Retina (tissue), 1 donor: ENCODE results near the gene ABCA10.
"Not testable (repeated sequence)": the region's sequence is repeated elsewhere in the genome, so short reads cannot be mapped to it uniquely, and the experiment has no call there.

Experiments
- DNase-seq: peaks from one replicate; pipeline ENCODE4 v3.0.0-alpha.2; 2016

The ABCA10 gene, protein sequence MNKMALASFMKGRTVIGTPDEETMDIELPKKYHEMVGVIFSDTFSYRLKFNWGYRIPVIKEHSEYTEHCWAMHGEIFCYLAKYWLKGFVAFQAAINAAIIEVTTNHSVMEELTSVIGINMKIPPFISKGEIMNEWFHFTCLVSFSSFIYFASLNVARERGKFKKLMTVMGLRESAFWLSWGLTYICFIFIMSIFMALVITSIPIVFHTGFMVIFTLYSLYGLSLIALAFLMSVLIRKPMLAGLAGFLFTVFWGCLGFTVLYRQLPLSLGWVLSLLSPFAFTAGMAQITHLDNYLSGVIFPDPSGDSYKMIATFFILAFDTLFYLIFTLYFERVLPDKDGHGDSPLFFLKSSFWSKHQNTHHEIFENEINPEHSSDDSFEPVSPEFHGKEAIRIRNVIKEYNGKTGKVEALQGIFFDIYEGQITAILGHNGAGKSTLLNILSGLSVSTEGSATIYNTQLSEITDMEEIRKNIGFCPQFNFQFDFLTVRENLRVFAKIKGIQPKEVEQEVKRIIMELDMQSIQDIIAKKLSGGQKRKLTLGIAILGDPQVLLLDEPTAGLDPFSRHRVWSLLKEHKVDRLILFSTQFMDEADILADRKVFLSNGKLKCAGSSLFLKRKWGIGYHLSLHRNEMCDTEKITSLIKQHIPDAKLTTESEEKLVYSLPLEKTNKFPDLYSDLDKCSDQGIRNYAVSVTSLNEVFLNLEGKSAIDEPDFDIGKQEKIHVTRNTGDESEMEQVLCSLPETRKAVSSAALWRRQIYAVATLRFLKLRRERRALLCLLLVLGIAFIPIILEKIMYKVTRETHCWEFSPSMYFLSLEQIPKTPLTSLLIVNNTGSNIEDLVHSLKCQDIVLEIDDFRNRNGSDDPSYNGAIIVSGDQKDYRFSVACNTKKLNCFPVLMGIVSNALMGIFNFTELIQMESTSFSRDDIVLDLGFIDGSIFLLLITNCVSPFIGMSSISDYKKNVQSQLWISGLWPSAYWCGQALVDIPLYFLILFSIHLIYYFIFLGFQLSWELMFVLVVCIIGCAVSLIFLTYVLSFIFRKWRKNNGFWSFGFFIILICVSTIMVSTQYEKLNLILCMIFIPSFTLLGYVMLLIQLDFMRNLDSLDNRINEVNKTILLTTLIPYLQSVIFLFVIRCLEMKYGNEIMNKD (N-terminal part only)

GRCh38 chr17:69228576-69228975 is at the start of gene ABCA10:
Gene ABCA10, minus strand, starts transcription at chr17:69228824. Its CDS starts 3,466 bp downstream, at chr17:69225358.
- no peak for DNase-seq

- not testable (repeated sequence) for DNase-seq
These were observed 47.7 kb upstream of the ABCA10 start for GRCh38 chr17:69276279-69276678.

- no peak for DNase-seq
These were observed 47.1 kb upstream of the ABCA10 start for GRCh38 chr17:69275751-69276150.

DNA sequence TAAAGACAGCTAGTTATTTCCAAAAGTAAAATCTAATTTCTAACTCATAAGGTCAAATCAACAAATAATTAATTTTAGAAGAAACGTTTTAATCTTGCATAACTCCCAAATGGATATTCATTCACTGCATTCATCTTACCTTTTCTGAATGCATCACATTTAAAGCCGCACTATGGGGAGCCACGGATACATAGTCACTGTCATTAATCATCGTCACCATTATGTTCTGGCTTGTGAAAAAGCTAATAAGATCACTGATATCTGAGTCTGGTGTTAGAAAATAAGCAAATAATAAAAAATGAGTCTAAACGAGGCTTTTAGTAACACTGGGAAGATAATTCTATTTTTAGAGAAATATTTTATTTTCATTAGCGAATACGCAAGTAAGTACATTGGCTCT is 42.4 kb upstream of the ABCA10 start:
- DNase-seq: no peak

GRCh38 chr17:69269131-69269998 is 40.7 kb upstream of the ABCA10 start:
- no peak for DNase-seq

DNA sequence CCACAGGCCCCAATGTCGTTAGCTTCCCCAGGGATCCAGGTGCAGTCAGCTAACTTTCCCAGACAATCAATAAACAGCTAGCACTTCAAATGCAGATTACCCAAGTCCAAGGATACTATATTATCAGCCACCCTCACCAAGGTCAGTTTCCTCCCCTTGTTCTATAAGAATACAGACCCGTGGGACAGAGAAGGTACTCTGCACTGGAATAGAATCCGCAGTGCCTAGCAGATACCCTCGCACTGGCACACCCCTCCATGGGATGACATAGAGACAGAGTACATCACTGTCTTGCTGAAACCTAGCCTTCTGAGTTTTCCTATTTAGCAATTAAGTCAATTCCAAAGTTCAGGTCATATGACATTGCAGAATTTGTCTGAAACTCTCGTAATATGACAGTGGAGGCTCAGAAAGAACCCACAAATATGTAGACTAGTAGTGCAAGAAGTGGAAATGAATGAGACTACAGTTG is 40.0 kb upstream of the ABCA10 start:
- no peak for DNase-seq

DNA sequence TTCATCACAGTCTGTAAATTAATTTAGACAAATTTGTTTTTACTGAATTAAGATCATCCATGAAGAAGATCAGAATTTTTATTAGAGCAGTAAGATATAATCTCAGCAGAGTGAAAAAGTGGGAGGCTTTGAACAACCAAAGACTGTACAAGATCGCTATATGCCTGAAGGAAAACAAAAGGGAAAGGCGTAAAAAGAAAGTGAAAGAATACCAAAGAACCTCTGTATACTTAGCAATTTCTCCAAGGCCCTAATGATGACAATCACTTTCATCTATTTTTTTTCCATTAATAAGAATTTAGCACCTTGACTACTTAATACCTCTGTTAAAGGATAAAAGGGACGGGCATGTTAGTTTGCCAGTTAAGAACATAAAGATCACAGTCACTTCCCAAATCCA is 38.6 kb upstream of the ABCA10 start:
- DNase-seq: no peak

DNA sequence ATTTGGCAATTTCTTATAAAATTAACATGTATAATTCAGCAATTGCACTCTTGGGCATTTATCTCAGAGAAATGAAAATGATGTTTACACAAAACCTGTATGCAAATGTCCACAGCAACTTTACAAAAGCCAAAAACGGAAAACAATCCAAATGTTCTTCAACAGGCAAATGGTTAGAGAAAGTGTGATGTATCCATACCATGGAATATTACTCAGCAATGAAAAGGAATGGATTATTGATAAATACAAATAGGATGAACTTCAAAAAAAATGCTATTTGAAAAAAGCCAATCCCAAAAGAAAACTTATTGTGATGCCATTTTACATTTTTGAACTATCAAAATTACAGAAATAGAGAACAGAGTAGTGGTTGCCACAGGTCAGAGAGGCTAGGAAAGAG is 37.2 kb upstream of the ABCA10 start:
- no peak for DNase-seq

DNA sequence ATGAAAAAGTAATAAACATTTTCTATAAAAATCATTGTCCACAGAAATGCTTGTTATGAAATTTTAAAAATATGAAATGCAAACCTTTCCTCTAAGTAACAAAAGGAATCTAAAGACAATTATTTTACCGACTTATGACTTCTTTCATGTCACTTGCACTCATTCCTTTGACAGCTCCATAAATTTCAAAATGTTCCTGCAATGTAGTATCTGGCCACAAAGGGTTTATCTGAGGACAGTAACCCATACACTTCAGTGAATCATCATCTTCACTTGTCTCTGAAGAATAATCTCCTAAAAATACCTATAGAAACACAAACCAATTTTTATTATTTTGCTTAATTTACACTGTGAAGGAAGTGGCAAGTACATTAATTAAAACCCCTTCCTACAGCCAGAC is 25.6 kb upstream of the ABCA10 start:
- no peak for DNase-seq

DNA sequence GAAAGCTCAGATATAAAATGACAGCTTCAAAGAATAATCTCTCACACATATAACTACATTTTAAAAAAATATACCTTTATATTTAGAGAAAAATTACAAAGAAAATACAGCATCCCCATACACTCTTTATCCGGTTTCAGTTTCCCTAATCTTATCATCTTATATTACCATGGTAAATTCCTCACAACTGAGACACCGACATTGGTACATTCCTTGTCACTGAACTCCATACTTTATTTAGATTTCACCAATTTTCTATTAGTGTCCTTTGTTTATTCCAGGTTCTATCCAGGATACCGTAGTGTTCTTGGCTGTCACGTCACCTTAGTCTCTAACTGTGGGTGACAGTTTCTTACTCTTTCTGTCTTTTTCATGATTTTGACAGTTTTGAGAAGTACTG is 22.0 kb upstream of the ABCA10 start:
- DNase-seq: no peak

GRCh38 chr17:69246726-69247375 is 18.2 kb upstream of the ABCA10 start:
- DNase-seq: no peak

DNA sequence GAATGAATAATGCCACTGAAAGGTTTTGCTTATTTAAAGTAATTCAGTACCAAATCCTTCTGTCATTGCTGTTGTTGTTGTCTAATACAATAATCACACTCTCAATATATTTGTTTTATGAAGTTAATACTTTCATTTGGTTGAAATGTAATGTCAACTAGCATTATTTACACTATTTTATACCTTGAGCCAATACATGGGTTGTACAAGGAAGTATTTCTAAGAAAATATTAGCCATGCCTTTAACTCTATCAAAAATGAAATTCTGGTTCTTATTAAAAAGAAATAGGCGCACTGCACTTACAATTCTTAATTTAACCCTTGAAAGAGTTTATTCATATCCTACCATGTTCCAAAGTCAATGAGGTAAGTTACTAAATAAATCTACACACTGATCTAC is 17.6 kb upstream of the ABCA10 start:
- no peak for DNase-seq

- DNase-seq: no peak
These were observed 17.0 kb upstream of the ABCA10 start for GRCh38 chr17:69245617-69246016.

DNA sequence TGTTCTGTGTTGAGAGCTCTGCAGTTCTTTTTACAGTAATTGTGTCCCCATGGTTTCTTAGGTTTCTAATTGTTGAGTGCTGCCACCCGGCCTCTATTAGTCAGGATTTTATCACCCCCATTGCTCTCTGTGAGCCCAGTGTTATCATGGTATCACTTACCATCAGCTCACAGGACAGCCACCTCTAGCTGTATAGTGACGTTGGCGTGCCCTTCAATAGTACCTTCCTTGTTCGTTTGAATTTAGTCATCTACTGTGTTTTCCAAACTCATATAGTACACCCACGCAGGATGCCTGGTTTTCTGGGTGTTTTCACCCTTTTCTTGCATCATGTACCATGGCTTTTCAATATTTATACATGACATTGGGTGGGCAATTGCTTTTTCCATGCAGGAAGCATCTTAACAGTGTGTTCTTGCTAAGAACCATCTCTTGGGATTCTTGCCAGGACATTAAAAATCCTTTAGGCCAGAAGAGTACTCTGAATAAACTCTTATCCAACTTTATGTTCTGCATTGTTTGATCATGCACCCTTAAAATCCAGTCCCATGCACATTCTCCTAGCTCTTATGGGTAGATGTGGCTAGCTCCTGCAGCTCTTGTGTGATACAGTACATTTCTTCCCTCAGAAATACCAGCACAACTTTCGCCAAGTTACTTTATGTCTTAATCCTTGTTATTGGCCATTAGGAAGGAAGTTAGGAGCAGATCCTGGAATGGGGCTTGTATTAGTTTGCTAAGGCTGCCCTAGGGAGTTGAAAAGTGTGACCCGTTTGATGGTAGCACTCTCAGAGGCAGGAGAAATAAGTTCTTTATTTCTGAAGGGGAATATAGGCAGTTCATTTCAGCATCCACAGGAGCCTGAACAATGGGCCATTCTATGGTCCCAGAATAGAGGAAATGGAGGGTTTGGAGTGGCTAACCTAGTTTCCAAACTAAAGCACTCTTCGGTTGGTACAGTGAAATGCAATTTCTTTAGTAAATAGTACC is 11.3 kb upstream of the ABCA10 start:
- DNase-seq: no peak

- no peak for DNase-seq
These were observed 8.3 kb upstream of the ABCA10 start for GRCh38 chr17:69236946-69237345.

DNA sequence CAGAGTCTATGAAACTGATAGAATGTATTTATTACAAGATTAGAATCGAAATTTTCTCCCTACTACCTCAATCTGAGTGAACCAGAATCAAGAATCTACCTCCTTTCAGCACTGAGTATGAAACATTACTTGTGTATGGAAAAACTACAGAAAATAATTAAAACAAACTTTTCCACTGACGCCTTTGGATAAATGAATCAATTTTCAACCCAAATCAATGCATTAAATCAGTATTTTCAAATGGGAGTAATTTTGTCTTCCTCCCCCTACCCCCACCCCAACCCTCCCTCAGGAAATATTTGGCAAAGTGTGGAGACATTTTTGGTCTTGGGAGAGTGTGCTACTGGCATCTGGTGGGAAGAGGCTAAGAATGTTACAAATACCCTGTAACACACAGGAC is 7.8 kb upstream of the ABCA10 start:
- no peak for DNase-seq

DNA sequence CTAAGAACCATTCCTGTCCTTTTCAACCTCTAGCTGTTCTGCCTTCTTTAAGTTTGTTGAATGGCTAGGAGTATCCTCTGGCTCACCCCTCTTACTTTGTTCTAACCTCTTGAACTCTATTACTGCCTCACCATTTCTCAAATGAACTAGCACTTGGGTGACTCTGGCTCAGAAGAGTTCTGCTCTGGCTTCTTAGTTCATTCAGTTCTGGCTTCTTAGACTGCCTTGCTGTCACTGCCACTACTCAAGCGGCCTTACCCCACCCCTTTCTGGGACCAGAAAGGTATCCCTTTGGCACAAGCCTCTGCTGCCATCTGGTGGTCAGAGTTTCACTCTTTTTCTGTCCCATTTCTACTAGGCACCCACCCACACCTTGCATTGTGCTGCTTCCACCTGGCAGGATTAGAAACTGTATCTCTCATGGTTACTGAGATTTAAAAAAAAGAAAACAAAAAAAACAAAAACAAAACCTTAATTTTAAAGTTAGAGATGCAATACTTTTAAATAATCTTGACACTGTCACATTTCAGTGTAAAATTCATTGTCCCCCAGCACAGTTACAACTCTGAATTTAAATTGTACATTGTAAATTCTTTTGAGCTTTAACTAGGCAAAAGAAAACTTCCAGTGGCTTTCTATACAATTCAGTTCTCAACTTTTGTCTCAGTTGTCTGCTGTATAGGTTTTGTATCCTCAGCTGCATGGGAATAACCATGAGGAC is 6.9 kb upstream of the ABCA10 start:
- DNase-seq: peak; percentile 79

DNA sequence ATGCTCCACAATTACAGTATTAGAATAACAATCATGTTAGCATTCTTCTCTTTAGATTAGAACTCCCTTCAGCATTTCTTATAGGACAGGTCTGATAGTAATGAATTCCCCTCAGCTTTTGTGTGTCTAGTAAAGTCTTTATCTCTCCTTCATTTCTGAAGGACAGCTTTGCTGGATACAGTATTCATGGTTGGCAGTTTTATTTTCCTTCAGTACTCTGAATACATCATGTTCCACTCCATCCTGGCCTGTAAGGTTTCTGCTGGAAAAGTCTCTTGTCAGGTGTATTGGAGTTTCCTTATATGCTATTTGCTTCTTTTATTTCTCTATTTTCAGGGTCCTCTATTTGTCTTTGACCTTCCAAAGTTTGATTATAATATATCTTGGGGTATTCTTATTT is 4.0 kb upstream of the ABCA10 start:
- DNase-seq: no peak

DNA sequence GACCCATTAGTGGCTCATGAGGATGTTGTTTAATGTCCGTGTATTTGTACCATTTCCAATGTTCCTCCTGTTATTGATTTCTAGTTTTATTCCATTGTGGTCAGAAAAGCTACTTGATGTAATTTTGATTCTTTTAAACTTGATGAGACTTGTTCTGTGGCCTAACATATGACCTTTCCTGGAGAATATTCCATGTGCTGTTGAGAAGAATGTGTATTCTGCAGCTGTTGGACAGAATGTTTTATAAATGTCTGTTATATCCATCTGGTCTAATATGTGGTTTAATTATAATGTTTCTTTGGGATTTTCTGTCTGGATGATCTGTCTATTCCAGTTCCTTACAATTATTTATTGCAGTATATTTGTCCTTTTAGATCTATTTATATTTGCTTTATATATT is 2.9 kb upstream of the ABCA10 start:
- DNase-seq: no peak

GRCh38 chr17:69230939-69231338 is 2.3 kb upstream of the ABCA10 start:
- DNase-seq: no peak
